Kidney epithelial cell (primary cell): ENCODE data around the gene TBC1D17. TPM values are rescaled to one million over a fixed set of nuclear protein-coding genes. Genes with fewer than 3 reads are reported as not detected.
"Not testable (repeated sequence)": the region's sequence is repeated elsewhere in the genome, so short reads cannot be mapped to it uniquely, and the experiment has no call there.

Experiments
- DNase-seq: peaks from one replicate; pipeline ENCODE4 v3.0.0-alpha.2; 2010; ENCODE audit warnings: low read depth
- H3K27me3 ChIP-seq: 2 replicates; pipeline ENCODE4 v1.6.0; 2011; ENCODE audit warnings: low read length; ENCODE audit not compliant: control insufficient read depth, insufficient read depth
- H3K36me3 ChIP-seq: 2 replicates; pipeline ENCODE4 v1.5.1; 2011; ENCODE audit warnings: low read length; ENCODE audit not compliant: control insufficient read depth, insufficient read depth
- H3K4me3 ChIP-seq: 2 replicates; pipeline ENCODE4 v1.5.1; 2011; ENCODE audit warnings: low read depth, mild to moderate bottlenecking, control low read depth, low read length
- total RNA-seq: library from RNA; depleted of rRNA; stranded (reverse); fragments of >200 nt; gene quantifications from 2 replicates; pipeline ENCODE4 v1.2.3, GENCODE V29; 2015
- TF ChIP-seq, protein P1 (sequence below): IDR thresholded peaks from 2 replicates; pipeline ENCODE4 v1.5.1; 2011; ENCODE audit warnings: mild to moderate bottlenecking, moderate library complexity, low read length, control low read depth, inconsistent platforms; ENCODE audit not compliant: insufficient read depth, poor library complexity, severe bottlenecking

Gene TBC1D17
- total RNA-seq, 1 donor from 2014 or later: 17.4 TPM

- DNase-seq: no peak
- H3K4me3 ChIP-seq: no peak overlapping the region
- no peaks in the 10 kb centered on the region for H3K27me3 ChIP-seq
- TF ChIP-seq, protein P1, sequence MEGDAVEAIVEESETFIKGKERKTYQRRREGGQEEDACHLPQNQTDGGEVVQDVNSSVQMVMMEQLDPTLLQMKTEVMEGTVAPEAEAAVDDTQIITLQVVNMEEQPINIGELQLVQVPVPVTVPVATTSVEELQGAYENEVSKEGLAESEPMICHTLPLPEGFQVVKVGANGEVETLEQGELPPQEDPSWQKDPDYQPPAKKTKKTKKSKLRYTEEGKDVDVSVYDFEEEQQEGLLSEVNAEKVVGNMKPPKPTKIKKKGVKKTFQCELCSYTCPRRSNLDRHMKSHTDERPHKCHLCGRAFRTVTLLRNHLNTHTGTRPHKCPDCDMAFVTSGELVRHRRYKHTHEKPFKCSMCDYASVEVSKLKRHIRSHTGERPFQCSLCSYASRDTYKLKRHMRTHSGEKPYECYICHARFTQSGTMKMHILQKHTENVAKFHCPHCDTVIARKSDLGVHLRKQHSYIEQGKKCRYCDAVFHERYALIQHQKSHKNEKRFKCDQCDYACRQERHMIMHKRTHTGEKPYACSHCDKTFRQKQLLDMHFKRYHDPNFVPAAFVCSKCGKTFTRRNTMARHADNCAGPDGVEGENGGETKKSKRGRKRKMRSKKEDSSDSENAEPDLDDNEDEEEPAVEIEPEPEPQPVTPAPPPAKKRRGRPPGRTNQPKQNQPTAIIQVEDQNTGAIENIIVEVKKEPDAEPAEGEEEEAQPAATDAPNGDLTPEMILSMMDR: no peak
- H3K36me3 ChIP-seq: peaks cover 5% of the 10 kb centered on the region
Measured at GRCh38 chr19:49924004-49924880, 46.7 kb downstream of the TBC1D17 start.

- not testable (repeated sequence) for H3K27me3 ChIP-seq, DNase-seq, H3K4me3 ChIP-seq, H3K36me3 ChIP-seq
Measured at GRCh38 chr19:49924881-49925210, 47.3 kb downstream of the TBC1D17 start.

- H3K27me3 ChIP-seq: no peaks in the 10 kb centered on the region
- no peak for DNase-seq
- no peak overlapping the region for H3K4me3 ChIP-seq
- peaks cover 5% of the 10 kb centered on the region for H3K36me3 ChIP-seq
- TF ChIP-seq, protein P1: no peak
Measured at GRCh38 chr19:49925486-49925885, 48.0 kb downstream of the TBC1D17 start.

DNA sequence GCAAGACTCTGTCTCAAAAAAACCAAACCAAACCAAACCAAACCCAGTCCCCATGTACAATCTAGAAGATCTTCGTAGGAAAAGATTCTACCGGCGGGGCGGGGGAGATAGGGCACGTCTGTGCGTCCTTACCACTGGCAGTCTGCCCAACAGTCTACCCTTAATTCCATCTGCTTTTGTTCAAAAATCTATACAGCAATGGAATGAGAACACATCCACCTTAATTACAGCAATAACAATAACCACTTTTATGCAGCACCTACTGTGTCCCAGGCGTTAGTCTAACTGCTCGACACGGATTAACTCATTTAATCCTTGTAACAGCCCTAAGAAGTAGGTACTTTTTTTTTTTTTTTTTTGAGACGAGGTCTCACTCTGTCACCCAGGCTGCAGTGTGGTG lies 49.0 kb downstream of the TBC1D17 start:
- H3K27me3 ChIP-seq: no peaks in the 10 kb centered on the region
- no peak for DNase-seq
- no peak overlapping the region for H3K4me3 ChIP-seq
- TF ChIP-seq, protein P1: no peak
- H3K36me3 ChIP-seq: peaks cover 3% of the 10 kb centered on the region

DNA sequence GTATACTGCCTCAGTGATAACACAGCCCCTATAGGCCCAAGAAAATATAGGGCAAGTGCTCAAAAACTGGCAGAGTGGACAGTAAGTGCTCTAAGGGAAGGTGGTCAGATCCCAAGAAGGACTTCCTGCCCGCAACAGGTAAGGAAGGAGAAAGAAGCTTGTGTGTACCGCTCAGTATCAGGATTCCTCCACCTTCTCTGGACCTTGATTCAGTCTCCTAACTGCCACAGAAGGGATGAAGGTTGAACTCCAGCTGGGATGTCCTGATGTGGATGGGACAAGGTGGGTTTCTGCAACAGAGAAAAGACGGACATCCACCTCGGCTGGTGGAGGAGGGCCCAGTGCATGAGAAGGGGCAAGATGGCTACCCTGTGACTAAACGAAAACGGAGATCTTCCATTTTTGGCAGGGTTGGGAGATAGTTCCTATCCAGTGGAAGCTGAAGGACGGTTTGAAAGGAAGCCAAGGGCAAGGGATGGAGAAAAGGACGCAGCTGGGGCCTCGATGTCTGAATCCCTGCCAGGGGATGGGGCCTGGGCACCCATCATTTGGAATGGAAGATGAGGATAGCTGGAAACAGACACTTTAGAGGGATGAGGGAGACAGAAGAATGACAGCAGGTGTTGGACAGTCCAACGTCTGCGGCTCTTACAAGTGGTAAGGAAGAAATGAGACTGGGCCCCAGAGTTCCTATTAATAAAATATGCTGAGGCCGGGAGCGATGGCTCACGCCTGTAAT lies 50.2 kb downstream of the TBC1D17 start:
- DNase-seq: no peak
- peaks cover 3% of the 10 kb centered on the region for H3K36me3 ChIP-seq
- TF ChIP-seq, protein P1: no peak
- H3K4me3 ChIP-seq: no peak overlapping the region
- no peaks in the 10 kb centered on the region for H3K27me3 ChIP-seq

- DNase-seq: peak; percentile 16
- TF ChIP-seq, protein P1: no peak
- H3K36me3 ChIP-seq: peaks cover 4% of the 10 kb centered on the region
Measured at GRCh38 chr19:49929121-49929610, 51.7 kb downstream of the TBC1D17 start, which contains the start of the genes ATF5 and NUP62. Gene ATF5, plus strand, starts transcription at chr19:49929205. Its CDS starts 1,646 bp downstream, at chr19:49930851. Gene NUP62, minus strand, starts transcription at chr19:49929504. Its CDS starts 19,697 bp downstream, at chr19:49909807.

More at GRCh38 chr19:49929121-49929610, 51.7 kb downstream of the TBC1D17 start, which contains the start of the genes ATF5 and NUP62:
- H3K27me3 ChIP-seq: no peaks in the 10 kb centered on the region
- peak within 1 kb of the TSS; percentile 66 for H3K4me3 ChIP-seq
